PC-9 (cell line): Measurements from ENCODE around the gene ITK. TPM values are rescaled to one million over a fixed set of nuclear protein-coding genes. Genes with fewer than 3 reads are reported as not detected.

Experiments used
- BruUV-seq: library from RNA; stranded (reverse); fragments of 400-500 nt; replicated peaks from 2 replicates; lab custom pipeline; 2021; lab: Mats Ljungman, UMichigan
- CTCF ChIA-PET: fragments of 300-600 bp; sonication (Branson Sonifier 250); formaldehyde crosslinking; loops from one replicate; lab custom pipeline; 2022; ENCODE audit warnings: antibody characterized with exemption; lab: Charles Lee
- POLR2A ChIA-PET: fragments of 300-600 bp; sonication (Branson Sonifier 250); formaldehyde crosslinking; loops from one replicate; lab custom pipeline; 2022; ENCODE audit warnings: antibody characterized with exemption; ENCODE audit not compliant: unreplicated experiment; lab: Charles Lee
- DNase-seq, 2 experiments: peaks; one replicate each; pipeline versions ENCODE4 v3.0.0 to v3.0.0-alpha.2; 2015 to 2022; ENCODE audit warnings: mixed read lengths in 1 of 2
- H2AFZ ChIP-seq: fragments of 200-600 bp; sonication (generic); 2 replicates; pipeline ENCODE4 v1.8.1; 2017; ENCODE audit warnings: antibody characterized with exemption
- H3F3A ChIP-seq: fragments of 200-600 bp; sonication (generic); 2 replicates; pipeline ENCODE4 v1.8.1; 2017; ENCODE audit warnings: antibody characterized with exemption, mild to moderate bottlenecking, low read depth; ENCODE audit not compliant: insufficient read depth
- H3K27ac ChIP-seq: fragments of 200-600 bp; sonication (generic); 2 replicates; pipeline ENCODE4 v1.6.1; 2016; ENCODE audit warnings: mixed run types
- H3K27me3 ChIP-seq: fragments of 200-600 bp; sonication (generic); 2 replicates; pipeline ENCODE4 v1.6.1; 2016; ENCODE audit warnings: low read depth, mixed run types; ENCODE audit not compliant: insufficient read depth
- H3K36me3 ChIP-seq: fragments of 200-600 bp; sonication (generic); 2 replicates; pipeline ENCODE4 v1.6.1; 2016; ENCODE audit warnings: low read depth, mixed run types
- H3K4me1 ChIP-seq: fragments of 200-600 bp; sonication (generic); replicated peaks from 2 replicates; pipeline ENCODE4 v1.6.1; 2016; ENCODE audit warnings: mixed run types; ENCODE audit not compliant: insufficient read depth
- H3K4me2 ChIP-seq: fragments of 200-600 bp; sonication (generic); 2 replicates; pipeline ENCODE4 v1.6.1; 2017; ENCODE audit warnings: mixed run types
- H3K4me3 ChIP-seq: fragments of 200-600 bp; sonication (generic); 2 replicates; pipeline ENCODE4 v1.6.1; 2016; ENCODE audit warnings: mixed run types
- H3K79me2 ChIP-seq: fragments of 200-600 bp; sonication (generic); 2 replicates; pipeline ENCODE4 v1.6.1; 2017; ENCODE audit warnings: low read depth, mixed run types
- H3K9me2 ChIP-seq: fragments of 200-600 bp; sonication (generic); 2 replicates; pipeline ENCODE4 v1.8.1; 2017; ENCODE audit warnings: mild to moderate bottlenecking; ENCODE audit not compliant: insufficient read depth
- H3K9me3 ChIP-seq: fragments of 200-600 bp; sonication (generic); 2 replicates; pipeline ENCODE4 v1.8.1; 2016; ENCODE audit warnings: low read depth; ENCODE audit not compliant: insufficient read depth
- H4K20me1 ChIP-seq: fragments of 200-600 bp; sonication (generic); 2 replicates; pipeline ENCODE4 v1.8.1; 2017; ENCODE audit not compliant: insufficient read depth
- EZH2 ChIP-seq: fragments of 200-600 bp; sonication (generic); IDR thresholded peaks from 2 replicates; pipeline ENCODE4 v1.8.0; 2017; ENCODE audit warnings: antibody characterized with exemption, low read depth
- intact Hi-C: fragments of 100-400 bp; cut with micrococcal nuclease; formaldehyde crosslinking; loops from one replicate; pipeline ENCODE4 v1.10.0; 2022; ENCODE audit not compliant: unreplicated experiment
- total RNA-seq: library from RNA; stranded (reverse); gene quantifications from 2 replicates; pipeline ENCODE4 v1.2.3, GENCODE V29; 2021
- TF ChIP-seq, protein P1 (sequence below): fragments of 200-600 bp; sonication (generic); conservative IDR thresholded peaks from 2 replicates; pipeline ENCODE4 v1.6.1; 2017; ENCODE audit warnings: mixed run types, antibody characterized with exemption, mild to moderate bottlenecking, moderate library complexity

ITK gene
- total RNA-seq, 1 experiment from 2014 or later, result not detected

GRCh38 chr5:157290981-157291711, 110.5 kb downstream of the ITK start:
- BruUV-seq, result no TSS peak
- intact Hi-C loops, result loop anchor here (5.0 kb wide), 1 partner anchor 849 kb away; no protein-coding TSS in a partner anchor
- peaks cover 40% of the 10 kb centered on the region for H3K27me3 ChIP-seq
- H3K79me2 ChIP-seq, result no peaks in the 10 kb centered on the region
- no peak for DNase-seq
- H3K4me1 ChIP-seq, result no peaks in the 10 kb centered on the region
- no peaks in the 10 kb centered on the region for H3K36me3 ChIP-seq
- POLR2A ChIA-PET, result no interaction called here
- H3K9me3 ChIP-seq, result no peaks in the 10 kb centered on the region
- H3K4me2 ChIP-seq, result no peak overlapping the region
- CTCF ChIA-PET, result no interaction called here
- H3K4me3 ChIP-seq, result no peak overlapping the region
- TF ChIP-seq, protein P1, sequence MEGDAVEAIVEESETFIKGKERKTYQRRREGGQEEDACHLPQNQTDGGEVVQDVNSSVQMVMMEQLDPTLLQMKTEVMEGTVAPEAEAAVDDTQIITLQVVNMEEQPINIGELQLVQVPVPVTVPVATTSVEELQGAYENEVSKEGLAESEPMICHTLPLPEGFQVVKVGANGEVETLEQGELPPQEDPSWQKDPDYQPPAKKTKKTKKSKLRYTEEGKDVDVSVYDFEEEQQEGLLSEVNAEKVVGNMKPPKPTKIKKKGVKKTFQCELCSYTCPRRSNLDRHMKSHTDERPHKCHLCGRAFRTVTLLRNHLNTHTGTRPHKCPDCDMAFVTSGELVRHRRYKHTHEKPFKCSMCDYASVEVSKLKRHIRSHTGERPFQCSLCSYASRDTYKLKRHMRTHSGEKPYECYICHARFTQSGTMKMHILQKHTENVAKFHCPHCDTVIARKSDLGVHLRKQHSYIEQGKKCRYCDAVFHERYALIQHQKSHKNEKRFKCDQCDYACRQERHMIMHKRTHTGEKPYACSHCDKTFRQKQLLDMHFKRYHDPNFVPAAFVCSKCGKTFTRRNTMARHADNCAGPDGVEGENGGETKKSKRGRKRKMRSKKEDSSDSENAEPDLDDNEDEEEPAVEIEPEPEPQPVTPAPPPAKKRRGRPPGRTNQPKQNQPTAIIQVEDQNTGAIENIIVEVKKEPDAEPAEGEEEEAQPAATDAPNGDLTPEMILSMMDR, result no peak
- TF ChIP-seq EZH2, result no peak
- H3K27ac ChIP-seq, result no peak overlapping the region
- no peaks in the 10 kb centered on the region for H4K20me1 ChIP-seq
- H3F3A ChIP-seq, result no peaks in the 10 kb centered on the region
- H2AFZ ChIP-seq, result no peak overlapping the region
- H3K9me2 ChIP-seq, result no peaks in the 10 kb centered on the region

- ChIA-PET POLR2A (no interaction called here), CTCF (no interaction called here)
- no TSS peak for BruUV-seq
- no peak overlapping the region for H3K4me3 ChIP-seq
- H3K9me2 ChIP-seq, result no peaks in the 10 kb centered on the region
- no peaks in the 10 kb centered on the region for H3K79me2 ChIP-seq
- no peaks in the 10 kb centered on the region for H3K9me3 ChIP-seq
- TF ChIP-seq, protein P1, result no peak
- no peak for TF ChIP-seq EZH2
- no peaks in the 10 kb centered on the region for H3K36me3 ChIP-seq
- peaks cover 38% of the 10 kb centered on the region for H3K27me3 ChIP-seq
- no peaks in the 10 kb centered on the region for H4K20me1 ChIP-seq
- intact Hi-C loops, result loop anchor here (5.0 kb wide), 1 partner anchor 850 kb away; no protein-coding TSS in a partner anchor
- no peaks in the 10 kb centered on the region for H3K4me1 ChIP-seq
- no peak overlapping the region for H3K27ac ChIP-seq
- no peak for DNase-seq
- no peak overlapping the region for H3K4me2 ChIP-seq
- H3F3A ChIP-seq, result no peaks in the 10 kb centered on the region
- H2AFZ ChIP-seq, result no peak overlapping the region
Observed at GRCh38 chr5:157292599-157292998, 112.0 kb downstream of the ITK start.

- Histone ChIP-seq H3K27me3 (peaks cover 38% of the 10 kb centered on the region), H2AFZ (no peak overlapping the region), H3F3A (no peaks in the 10 kb centered on the region), H3K79me2 (no peaks in the 10 kb centered on the region), H4K20me1 (no peaks in the 10 kb centered on the region), H3K4me1 (no peaks in the 10 kb centered on the region), H3K27ac (no peak overlapping the region), H3K4me2 (no peak overlapping the region), H3K9me3 (no peaks in the 10 kb centered on the region), H3K4me3 (no peak overlapping the region), H3K36me3 (no peaks in the 10 kb centered on the region), H3K9me2 (no peaks in the 10 kb centered on the region)
- TF ChIP-seq, protein P1, result no peak
- BruUV-seq, result no TSS peak
- POLR2A ChIA-PET, result no interaction called here
- DNase-seq, result no peak
- CTCF ChIA-PET, result no interaction called here
- intact Hi-C loops, result loop anchor here (5.0 kb wide), 1 partner anchor 852 kb away; no protein-coding TSS in a partner anchor
Observed at GRCh38 chr5:157294407-157295091, 113.9 kb downstream of the ITK start.
